Measurements from ENCODE around the gene SNTG2.

SNTG2 gene

DNA sequence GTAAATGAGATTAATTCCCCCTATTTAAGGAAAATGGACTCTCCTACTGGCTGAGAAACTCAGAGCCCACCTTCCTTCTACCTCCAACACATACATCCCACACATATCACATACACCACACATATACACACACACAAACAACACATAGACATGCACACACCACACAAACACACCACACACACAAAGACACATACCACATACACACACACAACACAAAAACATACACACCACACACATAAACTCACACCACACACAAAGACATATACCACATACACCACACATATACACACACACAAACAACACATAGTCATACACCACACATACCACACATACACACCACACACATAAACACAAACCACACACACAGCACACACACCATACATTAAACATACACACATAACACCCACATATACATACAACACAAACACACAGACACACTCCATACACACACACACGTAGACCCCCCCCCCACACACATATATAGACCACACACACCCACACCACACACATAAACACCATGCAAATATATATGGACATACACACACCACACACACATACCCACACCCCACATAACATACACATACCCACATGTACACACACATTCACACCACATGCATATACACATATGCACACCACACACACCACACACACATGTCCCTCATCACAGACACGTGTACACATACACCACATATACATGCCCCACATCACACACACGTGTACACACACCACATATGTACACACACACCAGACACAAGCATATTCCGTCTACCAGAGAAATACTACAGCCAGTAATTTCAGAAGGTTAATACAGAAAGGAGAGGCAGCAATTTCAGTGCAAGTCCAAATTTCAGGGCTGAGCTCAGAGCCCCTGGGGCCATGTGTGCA lies 204.3 kb downstream of the SNTG2 start:
- H3K9me3 ChIP-seq (ENCODE audit: control insufficient read depth, low read depth, low read length): no peaks in the 10 kb centered on the region
- H3K4me3 ChIP-seq (ENCODE audit: low read length): no peak overlapping the region
- no peak overlapping the region for H3K9ac ChIP-seq (ENCODE audit: low read length)
- H3K4me1 ChIP-seq (ENCODE audit: control insufficient read depth, low read depth, low read length): no peaks in the 10 kb centered on the region
- no peaks in the 10 kb centered on the region for H3K36me3 ChIP-seq (ENCODE audit: control insufficient read depth, low read depth, low read length)
- no peak overlapping the region for H3K27ac ChIP-seq (ENCODE audit: low read length)
- no peaks in the 10 kb centered on the region for H3K27me3 ChIP-seq (ENCODE audit: control insufficient read depth, insufficient read depth, low read length)

GRCh38 chr2:1156059-1156458 lies 205.4 kb downstream of the SNTG2 start:
- H3K27ac ChIP-seq (ENCODE audit: low read length): no peak overlapping the region
- no peaks in the 10 kb centered on the region for H3K27me3 ChIP-seq (ENCODE audit: control insufficient read depth, insufficient read depth, low read length)
- no peak overlapping the region for H3K4me3 ChIP-seq (ENCODE audit: low read length)
- no peaks in the 10 kb centered on the region for H3K9me3 ChIP-seq (ENCODE audit: control insufficient read depth, low read depth, low read length)
- H3K36me3 ChIP-seq (ENCODE audit: control insufficient read depth, low read depth, low read length): no peaks in the 10 kb centered on the region
- H3K4me1 ChIP-seq (ENCODE audit: control insufficient read depth, low read depth, low read length): no peaks in the 10 kb centered on the region
- no peak overlapping the region for H3K9ac ChIP-seq (ENCODE audit: low read length)

DNA sequence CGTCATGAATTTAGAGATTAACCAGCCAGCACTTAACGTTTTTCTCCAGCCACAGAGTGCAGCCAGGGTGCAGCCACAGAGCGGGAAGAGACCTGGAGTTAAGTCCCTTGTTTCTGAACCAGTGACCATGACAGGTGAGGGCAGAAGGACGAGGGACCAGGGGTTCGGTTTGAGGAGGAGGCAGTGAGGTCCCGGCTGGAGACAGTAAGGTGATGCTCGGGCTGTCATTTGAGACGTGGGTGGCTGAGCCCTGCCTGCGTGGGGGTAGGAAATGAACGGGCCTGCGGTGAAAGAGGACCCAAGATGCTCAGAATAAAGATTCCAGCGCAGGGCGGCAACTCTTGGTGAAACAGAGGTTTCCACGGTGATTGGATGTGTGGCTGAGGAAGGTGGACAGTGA lies 205.9 kb downstream of the SNTG2 start:
- no peak overlapping the region for H3K4me3 ChIP-seq (ENCODE audit: low read length)

GRCh38 chr2:1157107-1157506 lies 206.5 kb downstream of the SNTG2 start:
- no peaks in the 10 kb centered on the region for H3K27me3 ChIP-seq (ENCODE audit: control insufficient read depth, insufficient read depth, low read length)
- no peak overlapping the region for H3K9ac ChIP-seq (ENCODE audit: low read length)
- H3K4me3 ChIP-seq (ENCODE audit: low read length): no peak overlapping the region
- H3K36me3 ChIP-seq (ENCODE audit: control insufficient read depth, low read depth, low read length): no peaks in the 10 kb centered on the region
- no peak overlapping the region for H3K27ac ChIP-seq (ENCODE audit: low read length)
- H3K9me3 ChIP-seq (ENCODE audit: control insufficient read depth, low read depth, low read length): no peaks in the 10 kb centered on the region
- H3K4me1 ChIP-seq (ENCODE audit: control insufficient read depth, low read depth, low read length): no peaks in the 10 kb centered on the region

More for the DNA sequence above, 205.9 kb downstream of the SNTG2 start:
- Histone ChIP-seq H3K4me1 (ENCODE audit: control insufficient read depth, low read depth, low read length) (no peaks in the 10 kb centered on the region), H3K27me3 (ENCODE audit: control insufficient read depth, insufficient read depth, low read length) (no peaks in the 10 kb centered on the region), H3K36me3 (ENCODE audit: control insufficient read depth, low read depth, low read length) (no peaks in the 10 kb centered on the region), H3K9me3 (ENCODE audit: control insufficient read depth, low read depth, low read length) (no peaks in the 10 kb centered on the region), H3K9ac (ENCODE audit: low read length) (no peak overlapping the region), H3K27ac (ENCODE audit: low read length) (no peak overlapping the region)

DNA sequence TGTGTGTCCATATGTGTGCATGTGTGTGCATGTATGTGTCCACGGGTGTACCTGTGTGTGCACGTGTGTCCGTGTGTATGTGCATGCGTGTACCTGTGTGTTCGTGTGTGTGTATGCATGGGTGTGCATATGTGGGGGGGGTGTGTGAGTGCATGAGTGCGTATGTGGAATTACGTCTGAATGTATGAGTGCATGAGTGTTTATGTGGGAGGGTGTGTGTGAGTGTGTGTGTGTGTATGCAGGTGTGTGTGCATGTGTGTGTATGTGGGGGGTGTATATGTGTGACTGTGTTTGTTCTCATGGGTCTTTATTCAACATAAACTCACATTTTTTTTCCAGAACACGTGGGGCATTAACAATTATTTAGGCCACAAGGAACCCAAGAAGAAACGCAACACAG lies 208.4 kb downstream of the SNTG2 start:
- Histone ChIP-seq H3K27ac (ENCODE audit: low read length) (no peak overlapping the region), H3K4me1 (ENCODE audit: control insufficient read depth, low read depth, low read length) (no peaks in the 10 kb centered on the region), H3K36me3 (ENCODE audit: control insufficient read depth, low read depth, low read length) (no peaks in the 10 kb centered on the region), H3K9me3 (ENCODE audit: control insufficient read depth, low read depth, low read length) (no peaks in the 10 kb centered on the region), H3K4me3 (ENCODE audit: low read length) (no peak overlapping the region), H3K9ac (ENCODE audit: low read length) (no peak overlapping the region), H3K27me3 (ENCODE audit: control insufficient read depth, insufficient read depth, low read length) (no peaks in the 10 kb centered on the region)

DNA sequence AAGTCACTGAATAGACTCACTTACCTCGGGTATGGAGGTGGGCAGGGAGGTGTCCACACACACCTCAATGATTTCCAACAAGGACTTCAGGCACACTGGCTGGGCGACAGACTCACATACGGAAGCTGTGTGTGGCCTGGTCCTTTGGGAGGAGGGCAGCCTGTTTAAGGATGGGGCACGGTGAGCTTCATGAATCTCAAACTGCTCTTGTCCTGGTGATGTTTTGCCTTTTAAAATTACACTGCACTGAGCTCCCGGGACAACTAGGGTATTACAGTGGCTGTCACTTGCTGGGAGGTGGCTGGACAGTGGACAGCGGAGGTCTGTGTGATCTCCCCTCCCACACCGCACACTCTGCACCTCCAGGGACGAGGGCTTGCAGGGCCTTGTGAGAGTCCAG lies 211.6 kb downstream of the SNTG2 start:
- H3K27me3 ChIP-seq (ENCODE audit: control insufficient read depth, insufficient read depth, low read length): no peaks in the 10 kb centered on the region
- H3K36me3 ChIP-seq (ENCODE audit: control insufficient read depth, low read depth, low read length): no peaks in the 10 kb centered on the region
- H3K4me3 ChIP-seq (ENCODE audit: low read length): no peak overlapping the region
- no peaks in the 10 kb centered on the region for H3K9me3 ChIP-seq (ENCODE audit: control insufficient read depth, low read depth, low read length)
- no peaks in the 10 kb centered on the region for H3K4me1 ChIP-seq (ENCODE audit: control insufficient read depth, low read depth, low read length)
- no peak overlapping the region for H3K9ac ChIP-seq (ENCODE audit: low read length)
- no peak overlapping the region for H3K27ac ChIP-seq (ENCODE audit: low read length)

GRCh38 chr2:1162768-1163584 lies 212.3 kb downstream of the SNTG2 start:
- Histone ChIP-seq H3K36me3 (ENCODE audit: control insufficient read depth, low read depth, low read length) (no peaks in the 10 kb centered on the region), H3K4me3 (ENCODE audit: low read length) (no peak overlapping the region), H3K9me3 (ENCODE audit: control insufficient read depth, low read depth, low read length) (no peaks in the 10 kb centered on the region), H3K9ac (ENCODE audit: low read length) (no peak overlapping the region), H3K27me3 (ENCODE audit: control insufficient read depth, insufficient read depth, low read length) (no peaks in the 10 kb centered on the region), H3K4me1 (ENCODE audit: control insufficient read depth, low read depth, low read length) (no peaks in the 10 kb centered on the region), H3K27ac (ENCODE audit: low read length) (no peak overlapping the region)

DNA sequence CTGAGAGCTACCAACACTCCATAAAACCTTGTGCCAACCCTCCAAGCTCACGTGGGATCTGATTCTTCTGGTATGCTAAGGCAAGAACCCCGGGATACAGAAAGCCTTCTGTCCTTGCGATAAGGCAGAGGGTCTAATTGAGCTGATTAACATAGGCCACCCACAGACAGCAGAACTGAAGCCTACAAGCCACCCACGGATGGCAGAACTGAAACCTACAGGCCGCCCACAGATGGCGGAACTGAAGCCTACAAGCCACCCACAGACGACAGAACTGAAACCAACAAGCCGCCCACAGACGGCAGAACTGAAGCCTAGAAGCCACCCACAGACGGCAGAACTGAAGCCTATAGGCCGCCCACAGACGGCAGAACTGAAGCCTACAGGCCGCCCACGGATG lies 216.3 kb downstream of the SNTG2 start:
- Histone ChIP-seq H3K9me3 (ENCODE audit: control insufficient read depth, low read depth, low read length) (peaks cover 8% of the 10 kb centered on the region), H3K9ac (ENCODE audit: low read length) (no peak overlapping the region), H3K4me1 (ENCODE audit: control insufficient read depth, low read depth, low read length) (no peaks in the 10 kb centered on the region), H3K27me3 (ENCODE audit: control insufficient read depth, insufficient read depth, low read length) (no peaks in the 10 kb centered on the region), H3K4me3 (ENCODE audit: low read length) (no peak overlapping the region), H3K27ac (ENCODE audit: low read length) (no peak overlapping the region), H3K36me3 (ENCODE audit: control insufficient read depth, low read depth, low read length) (peaks cover 4% of the 10 kb centered on the region)

- Histone ChIP-seq H3K27ac (ENCODE audit: low read length) (no peak overlapping the region), H3K9me3 (ENCODE audit: control insufficient read depth, low read depth, low read length) (peaks cover 24% of the 10 kb centered on the region), H3K27me3 (ENCODE audit: control insufficient read depth, insufficient read depth, low read length) (no peaks in the 10 kb centered on the region), H3K9ac (ENCODE audit: low read length) (no peak overlapping the region), H3K4me1 (ENCODE audit: control insufficient read depth, low read depth, low read length) (no peaks in the 10 kb centered on the region), H3K4me3 (ENCODE audit: low read length) (no peak overlapping the region), H3K36me3 (ENCODE audit: control insufficient read depth, low read depth, low read length) (peaks cover 7% of the 10 kb centered on the region)
These were observed 218.2 kb downstream of the SNTG2 start for GRCh38 chr2:1168846-1169245.

DNA sequence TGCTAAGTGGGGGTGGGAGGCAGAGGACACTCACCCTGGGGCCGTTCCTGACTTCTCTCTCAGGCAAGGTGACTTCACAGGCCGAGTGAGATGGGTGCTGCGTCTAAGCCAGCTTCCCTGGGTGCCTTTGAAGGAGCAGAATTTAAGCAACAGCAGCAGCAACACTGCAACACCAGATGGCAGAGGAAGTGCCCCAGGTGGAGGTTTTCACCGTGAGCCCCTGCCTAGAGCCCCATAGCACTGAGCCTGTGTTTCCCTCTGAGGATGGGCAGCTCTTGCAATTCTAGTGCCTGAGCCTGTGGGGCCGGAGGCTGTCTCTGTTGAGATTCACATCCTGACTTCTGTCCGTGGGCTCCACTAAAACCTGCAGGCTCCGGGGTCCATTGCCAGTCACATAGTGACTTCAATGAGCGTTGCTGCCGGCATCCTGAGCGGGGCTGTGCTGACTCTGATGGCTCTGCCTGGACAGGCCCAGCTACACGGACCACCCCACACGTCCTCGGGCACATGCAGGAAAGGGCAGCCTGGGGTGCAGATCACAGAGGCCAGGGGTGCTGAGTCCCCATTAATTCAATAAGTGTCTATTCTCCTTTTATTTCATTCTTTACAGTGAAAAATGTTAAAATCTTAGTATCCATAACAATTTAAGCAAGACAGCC lies 218.8 kb downstream of the SNTG2 start:
- H3K4me1 ChIP-seq (ENCODE audit: control insufficient read depth, low read depth, low read length): no peaks in the 10 kb centered on the region
- no peak overlapping the region for H3K27ac ChIP-seq (ENCODE audit: low read length)
- peaks cover 7% of the 10 kb centered on the region for H3K36me3 ChIP-seq (ENCODE audit: control insufficient read depth, low read depth, low read length)

DNA sequence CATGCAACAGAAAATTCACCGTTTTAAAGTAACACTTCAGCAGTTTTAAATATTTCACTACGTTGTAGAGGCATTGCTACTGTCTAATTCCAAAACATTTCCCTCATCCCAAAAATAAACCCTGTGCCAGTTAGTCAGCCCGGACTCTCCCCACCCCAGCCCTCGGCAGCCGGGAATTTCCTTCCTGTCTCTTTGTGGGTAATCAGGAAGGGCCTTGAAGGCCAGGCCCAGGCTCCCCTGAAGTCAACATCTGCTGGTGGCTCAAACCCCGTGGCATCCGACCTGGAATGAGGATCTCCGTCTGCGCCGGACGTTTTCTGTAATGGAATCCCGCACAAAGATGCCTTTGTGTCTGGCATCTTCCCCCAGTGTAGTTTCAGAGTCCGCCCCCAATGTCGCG lies 219.6 kb downstream of the SNTG2 start:
- Histone ChIP-seq H3K9me3 (ENCODE audit: control insufficient read depth, low read depth, low read length) (peaks cover 38% of the 10 kb centered on the region), H3K9ac (ENCODE audit: low read length) (no peak overlapping the region), H3K4me1 (ENCODE audit: control insufficient read depth, low read depth, low read length) (no peaks in the 10 kb centered on the region), H3K27ac (ENCODE audit: low read length) (no peak overlapping the region), H3K4me3 (ENCODE audit: low read length) (no peak overlapping the region), H3K36me3 (ENCODE audit: control insufficient read depth, low read depth, low read length) (peaks cover 7% of the 10 kb centered on the region), H3K27me3 (ENCODE audit: control insufficient read depth, insufficient read depth, low read length) (no peaks in the 10 kb centered on the region)

More for the DNA sequence above, 218.8 kb downstream of the SNTG2 start:
- H3K9ac ChIP-seq (ENCODE audit: low read length): no peak overlapping the region
- H3K9me3 ChIP-seq (ENCODE audit: control insufficient read depth, low read depth, low read length): peaks cover 29% of the 10 kb centered on the region
- no peaks in the 10 kb centered on the region for H3K27me3 ChIP-seq (ENCODE audit: control insufficient read depth, insufficient read depth, low read length)
- no peak overlapping the region for H3K4me3 ChIP-seq (ENCODE audit: low read length)
